Hepatocyte (in vitro differentiated cells): Measurements from ENCODE around the gene ZCCHC7. TPM values are rescaled to one million over a fixed set of nuclear protein-coding genes. Genes with fewer than 3 reads are reported as not detected.

Source experiments
- DNase-seq: peaks from one replicate; pipeline ENCODE4 v3.0.0-alpha.2; 2016; ENCODE audit warnings: low spot score
- H2AFZ ChIP-seq: fragments of 200-600 bp; sonication (generic); 2 replicates; pipeline ENCODE4 v1.6.0; 2016; ENCODE audit warnings: antibody characterized with exemption, mild to moderate bottlenecking
- H3K27ac ChIP-seq: fragments of 200-600 bp; sonication (generic); 2 replicates; pipeline ENCODE4 v1.5.1; 2016; ENCODE audit warnings: mild to moderate bottlenecking
- H3K27me3 ChIP-seq: fragments of 200-600 bp; sonication (generic); 2 replicates; pipeline ENCODE4 v1.6.1; 2016
- H3K36me3 ChIP-seq: fragments of 200-600 bp; sonication (generic); replicated peaks from 2 replicates; pipeline ENCODE4 v1.5.1; 2016; ENCODE audit warnings: low read depth; ENCODE audit not compliant: insufficient read depth
- H3K4me1 ChIP-seq: fragments of 200-600 bp; sonication (generic); 2 replicates; pipeline ENCODE4 v1.5.1; 2016; ENCODE audit warnings: mild to moderate bottlenecking, moderate library complexity; ENCODE audit not compliant: insufficient read depth
- H3K4me2 ChIP-seq: fragments of 200-600 bp; sonication (generic); 2 replicates; pipeline ENCODE4 v1.6.0; 2016
- H3K4me3 ChIP-seq: fragments of 200-600 bp; sonication (generic); 2 replicates; pipeline ENCODE4 v1.5.1; 2016; ENCODE audit warnings: mild to moderate bottlenecking
- H3K79me2 ChIP-seq: fragments of 200-600 bp; sonication (generic); 2 replicates; pipeline ENCODE4 v1.6.0; 2017; ENCODE audit warnings: mild to moderate bottlenecking
- H3K9me2 ChIP-seq: fragments of 200-600 bp; sonication (generic); replicated peaks from 2 replicates; pipeline ENCODE4 v1.6.0; 2017; ENCODE audit warnings: mild to moderate bottlenecking; ENCODE audit not compliant: insufficient read depth
- H3K9me3 ChIP-seq: fragments of 200-600 bp; sonication (generic); 2 replicates; pipeline ENCODE4 v1.5.1; 2016; ENCODE audit warnings: low read depth, mild to moderate bottlenecking
- H4K20me1 ChIP-seq: fragments of 200-600 bp; sonication (generic); 2 replicates; pipeline ENCODE4 v1.6.0; 2016; ENCODE audit warnings: mild to moderate bottlenecking; ENCODE audit not compliant: insufficient read depth, poor library complexity, severe bottlenecking
- CTCF ChIP-seq: fragments of 200-600 bp; sonication (generic); IDR thresholded peaks from 2 replicates; pipeline ENCODE4 v1.5.1; 2016; ENCODE audit warnings: antibody characterized with exemption, mild to moderate bottlenecking; ENCODE audit not compliant: poor library complexity
- EZH2 ChIP-seq: fragments of 200-600 bp; sonication (generic); IDR thresholded peaks from 2 replicates; pipeline ENCODE4 v1.6.1; 2016; ENCODE audit warnings: antibody characterized with exemption, mild to moderate bottlenecking, borderline replicate concordance
- EZH2phosphoT487 ChIP-seq: fragments of 200-600 bp; sonication (generic); IDR thresholded peaks from one replicate; pipeline ENCODE4 v1.6.1; 2018; ENCODE audit warnings: antibody characterized with exemption, mild to moderate bottlenecking, low read depth, moderate library complexity; ENCODE audit not compliant: unreplicated experiment, severe bottlenecking
- WGBS: methylation state at CpG from one replicate; pipeline ENCODE4 v1.1.6; 2016; ENCODE audit warnings: low lambda C conversion rate; ENCODE audit errors: missing lambda C conversion rate; 5-methylcytosine and 5-hydroxymethylcytosine counted together
- polyA plus RNA-seq: library from polyadenylated mRNA; unstranded; fragments of >200 nt; fragmentation: Nextera tagmentation; extraction: Ambion mirVana; gene quantifications from 2 replicates; pipeline ENCODE4 v1.2.1, GENCODE V29; 2016
- total RNA-seq: library from RNA; depleted of rRNA; stranded (reverse); fragments of >200 nt; gene quantifications from 2 replicates; pipeline ENCODE4 v1.2.3, GENCODE V29; 2014

Gene ZCCHC7
- total and polyA plus RNA-seq, 2 experiments from 2014 or later: 12.3 to 14.6 TPM

- DNase-seq: no peak
- H3K4me2 ChIP-seq: no peak overlapping the region
- WGBS: 95% methylated on average over 8 of the region's 10 CpGs
Measured at GRCh38 chr9:37206121-37206620, 85.8 kb downstream of the ZCCHC7 start.

GRCh38 chr9:37209431-37210386 lies 89.3 kb downstream of the ZCCHC7 start:
- Histone ChIP-seq H2AFZ (no peak overlapping the region), H3K4me2 (no peak overlapping the region), H3K4me3 (no peak overlapping the region), H3K27ac (no peak overlapping the region), H3K79me2 (no peaks in the 10 kb centered on the region), H3K27me3 (no peaks in the 10 kb centered on the region), H3K9me2 (no peaks in the 10 kb centered on the region), H3K36me3 (no peaks in the 10 kb centered on the region), H3K4me1 (no peaks in the 10 kb centered on the region), H3K9me3 (no peaks in the 10 kb centered on the region), H4K20me1 (peaks cover 3% of the 10 kb centered on the region)
- DNase-seq: no peak
- WGBS: 35% methylated on average over 2 of the region's 2 CpGs
- TF ChIP-seq CTCF (no peak), EZH2phosphoT487 (no peak), EZH2 (no peak)

More at GRCh38 chr9:37206121-37206620, 85.8 kb downstream of the ZCCHC7 start:
- peaks cover 17% of the 10 kb centered on the region for H3K79me2 ChIP-seq
- H3K4me1 ChIP-seq: no peaks in the 10 kb centered on the region
- no peak overlapping the region for H2AFZ ChIP-seq
- peaks cover 3% of the 10 kb centered on the region for H4K20me1 ChIP-seq
- H3K27me3 ChIP-seq: no peaks in the 10 kb centered on the region
- no peaks in the 10 kb centered on the region for H3K9me2 ChIP-seq
- no peak overlapping the region for H3K4me3 ChIP-seq
- no peaks in the 10 kb centered on the region for H3K9me3 ChIP-seq
- H3K27ac ChIP-seq: no peak overlapping the region
- no peaks in the 10 kb centered on the region for H3K36me3 ChIP-seq
- TF ChIP-seq EZH2: no peak
- TF ChIP-seq CTCF: no peak

GRCh38 chr9:37210737-37211523 lies 90.6 kb downstream of the ZCCHC7 start:
- Histone ChIP-seq H3K9me3 (no peaks in the 10 kb centered on the region), H3K79me2 (peaks cover 5% of the 10 kb centered on the region), H3K27me3 (no peaks in the 10 kb centered on the region), H3K4me2 (no peak overlapping the region), H3K4me3 (no peak overlapping the region), H2AFZ (no peak overlapping the region), H4K20me1 (no peaks in the 10 kb centered on the region), H3K36me3 (no peaks in the 10 kb centered on the region), H3K4me1 (no peaks in the 10 kb centered on the region), H3K27ac (no peak overlapping the region), H3K9me2 (no peaks in the 10 kb centered on the region)
- WGBS: 92% methylated on average over 3 of the region's 3 CpGs
- DNase-seq: no peak
- TF ChIP-seq EZH2: no peak
- TF ChIP-seq CTCF: no peak
- no peak for TF ChIP-seq EZH2phosphoT487
